A673 (cell line): ENCODE measurements around the gene PODNL1. TPM values are rescaled to one million over a fixed set of nuclear protein-coding genes. Genes with fewer than 3 reads are reported as not detected.
"Not testable (repeated sequence)": the region's sequence is repeated elsewhere in the genome, so short reads cannot be mapped to it uniquely, and the experiment has no call there.

Experiments
- BruUV-seq: library from RNA; stranded (reverse); fragments of 400-500 nt; replicated peaks from 2 replicates; lab custom pipeline; 2021; lab: Mats Ljungman, UMichigan
- CTCF ChIA-PET: fragments of 300-600 bp; sonication (Branson Sonifier 250); formaldehyde crosslinking; loops from one replicate; lab custom pipeline; 2022; ENCODE audit warnings: antibody characterized with exemption; lab: Charles Lee
- POLR2A ChIA-PET: fragments of 300-600 bp; sonication (Branson Sonifier 250); formaldehyde crosslinking; loops from one replicate; lab custom pipeline; 2022; ENCODE audit warnings: antibody characterized with exemption; ENCODE audit not compliant: low non-redundant PET; lab: Charles Lee
- DNase-seq: peaks from one replicate; pipeline ENCODE4 v3.0.0-alpha.2; 2015; ENCODE audit warnings: low spot score
- H3K27ac ChIP-seq: fragments of 200-600 bp; sonication (generic); 2 replicates; pipeline ENCODE4 v1.5.1; 2016; ENCODE audit warnings: mixed run types, low read depth, mild to moderate bottlenecking, mixed read lengths, antibody characterized with exemption, low read length; ENCODE audit not compliant: poor library complexity, severe bottlenecking
- H3K27me3 ChIP-seq: fragments of 200-600 bp; sonication (generic); replicated peaks from 2 replicates; pipeline ENCODE4 v1.6.1; 2017; ENCODE audit warnings: mixed run types, low read depth, mild to moderate bottlenecking, mixed read lengths, antibody characterized with exemption, low read length; ENCODE audit not compliant: insufficient read depth, poor library complexity
- H3K36me3 ChIP-seq: fragments of 200-600 bp; sonication (generic); 2 replicates; pipeline ENCODE4 v1.6.1; 2016; ENCODE audit warnings: mixed run types, mild to moderate bottlenecking, mixed read lengths, antibody characterized with exemption, low read length; ENCODE audit not compliant: insufficient read depth, poor library complexity, severe bottlenecking
- H3K4me1 ChIP-seq: fragments of 200-600 bp; sonication (generic); 2 replicates; pipeline ENCODE4 v1.6.1; 2017; ENCODE audit warnings: mixed run types, mild to moderate bottlenecking, mixed read lengths, antibody characterized with exemption, low read length; ENCODE audit not compliant: insufficient read depth, poor library complexity, severe bottlenecking
- H3K4me3 ChIP-seq: fragments of 200-600 bp; sonication (generic); 2 replicates; pipeline ENCODE4 v1.5.1; 2016; ENCODE audit warnings: low read depth, mixed run types, mild to moderate bottlenecking, mixed read lengths, low read length; ENCODE audit not compliant: poor library complexity, severe bottlenecking
- H3K9me3 ChIP-seq: fragments of 200-600 bp; sonication (generic); 2 replicates; pipeline ENCODE4 v1.6.1; 2016; ENCODE audit warnings: mixed run types, low read depth, mild to moderate bottlenecking, mixed read lengths, antibody characterized with exemption, low read length; ENCODE audit not compliant: poor library complexity, severe bottlenecking
- EZH2 ChIP-seq: fragments of 200-600 bp; sonication (generic); IDR thresholded peaks from 2 replicates; pipeline ENCODE4 v1.6.1; 2017; ENCODE audit warnings: borderline replicate concordance, low read depth, mild to moderate bottlenecking, mixed read lengths, antibody characterized with exemption, low read length; ENCODE audit not compliant: poor library complexity, severe bottlenecking
- intact Hi-C: fragments of 100-400 bp; cut with micrococcal nuclease; formaldehyde crosslinking; loops from one replicate; pipeline ENCODE4 v1.10.0; 2022; ENCODE audit not compliant: unreplicated experiment
- total RNA-seq: library from RNA; stranded (reverse); gene quantifications from 2 replicates; pipeline ENCODE4 v1.2.3, GENCODE V29; 2021
- TF ChIP-seq, protein P1 (sequence below): fragments of 300-800, 200-600 bp; sonication (generic); conservative IDR thresholded peaks from 2 replicates; pipeline ENCODE4 v1.5.1; 2017; ENCODE audit warnings: low read depth, mild to moderate bottlenecking, antibody characterized with exemption, low read length, moderate library complexity, mixed read lengths

PODNL1 gene
- total RNA-seq, 1 experiment from 2014 or later = not detected

DNA sequence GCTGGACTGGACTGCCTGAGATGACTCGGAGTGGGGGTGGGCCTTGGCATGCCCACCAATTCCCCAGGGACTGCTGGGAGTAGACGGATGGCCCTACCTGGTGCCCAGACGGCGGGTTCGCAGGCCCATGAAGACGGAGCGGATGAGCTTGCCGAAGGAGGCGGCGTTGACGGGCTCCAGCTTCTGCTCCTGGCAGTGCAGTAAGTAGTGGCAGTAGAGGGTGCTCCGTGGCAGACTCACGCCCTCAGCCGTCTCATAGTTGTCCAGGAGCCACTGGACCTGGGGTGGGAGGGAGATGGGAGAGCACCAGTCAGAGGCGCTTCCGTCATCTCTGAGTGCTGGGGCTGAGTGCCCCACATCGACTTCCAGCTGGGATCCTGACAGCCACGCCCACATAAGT is 31.7 kb upstream of the PODNL1 start:
- H3K4me3 ChIP-seq = no peak overlapping the region
- BruUV-seq = no TSS peak
- CTCF ChIA-PET = interaction anchor here (0.5 kb wide), 1 partner anchor 71 kb away, joined by 5 read pairs; no protein-coding TSS in a partner anchor
- no peaks in the 10 kb centered on the region for H3K9me3 ChIP-seq
- peaks cover 39% of the 10 kb centered on the region for H3K36me3 ChIP-seq
- POLR2A ChIA-PET = no interaction called here
- intact Hi-C loops = no loop called here
- H3K27me3 ChIP-seq = no peaks in the 10 kb centered on the region
- no peak overlapping the region for H3K27ac ChIP-seq
- H3K4me1 ChIP-seq = no peaks in the 10 kb centered on the region
- no peak for DNase-seq
- TF ChIP-seq EZH2 = no peak
- TF ChIP-seq, protein P1, sequence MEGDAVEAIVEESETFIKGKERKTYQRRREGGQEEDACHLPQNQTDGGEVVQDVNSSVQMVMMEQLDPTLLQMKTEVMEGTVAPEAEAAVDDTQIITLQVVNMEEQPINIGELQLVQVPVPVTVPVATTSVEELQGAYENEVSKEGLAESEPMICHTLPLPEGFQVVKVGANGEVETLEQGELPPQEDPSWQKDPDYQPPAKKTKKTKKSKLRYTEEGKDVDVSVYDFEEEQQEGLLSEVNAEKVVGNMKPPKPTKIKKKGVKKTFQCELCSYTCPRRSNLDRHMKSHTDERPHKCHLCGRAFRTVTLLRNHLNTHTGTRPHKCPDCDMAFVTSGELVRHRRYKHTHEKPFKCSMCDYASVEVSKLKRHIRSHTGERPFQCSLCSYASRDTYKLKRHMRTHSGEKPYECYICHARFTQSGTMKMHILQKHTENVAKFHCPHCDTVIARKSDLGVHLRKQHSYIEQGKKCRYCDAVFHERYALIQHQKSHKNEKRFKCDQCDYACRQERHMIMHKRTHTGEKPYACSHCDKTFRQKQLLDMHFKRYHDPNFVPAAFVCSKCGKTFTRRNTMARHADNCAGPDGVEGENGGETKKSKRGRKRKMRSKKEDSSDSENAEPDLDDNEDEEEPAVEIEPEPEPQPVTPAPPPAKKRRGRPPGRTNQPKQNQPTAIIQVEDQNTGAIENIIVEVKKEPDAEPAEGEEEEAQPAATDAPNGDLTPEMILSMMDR = no peak

DNA sequence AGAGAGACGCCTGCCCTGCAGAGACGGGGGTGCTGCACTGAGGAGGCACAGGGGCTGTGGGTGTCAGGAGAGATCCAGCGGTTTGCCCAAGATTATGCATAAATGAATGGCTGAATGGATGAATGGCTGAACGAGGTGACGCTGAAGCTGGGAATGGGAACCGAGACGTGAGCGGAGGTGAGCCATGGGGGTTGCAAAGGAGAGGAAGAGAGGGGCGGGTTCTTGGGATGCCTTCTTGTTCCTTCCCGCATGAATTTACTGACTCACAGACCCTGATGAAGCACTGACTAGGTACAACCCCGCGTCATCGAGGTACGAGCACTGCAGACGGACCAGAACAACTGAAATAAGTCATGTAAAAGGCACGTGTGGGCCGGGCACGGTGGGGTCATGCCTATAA is 30.8 kb upstream of the PODNL1 start:
- POLR2A ChIA-PET = no interaction called here
- H3K27ac ChIP-seq = no peak overlapping the region
- intact Hi-C loops = no loop called here
- no peaks in the 10 kb centered on the region for H3K9me3 ChIP-seq
- no peaks in the 10 kb centered on the region for H3K27me3 ChIP-seq
- no peak for TF ChIP-seq EZH2
- TF ChIP-seq, protein P1 = no peak
- BruUV-seq = no TSS peak
- peaks cover 39% of the 10 kb centered on the region for H3K36me3 ChIP-seq
- CTCF ChIA-PET = interaction anchor here (1.0 kb wide), 1 partner anchor 105 kb away, joined by 3 read pairs; no protein-coding TSS in a partner anchor
- H3K4me1 ChIP-seq = no peaks in the 10 kb centered on the region
- DNase-seq = no peak
- H3K4me3 ChIP-seq = no peak overlapping the region

GRCh38 chr19:13968383-13968935 is 30.2 kb upstream of the PODNL1 start:
- Histone ChIP-seq H3K9me3 (no peaks in the 10 kb centered on the region), H3K27me3 (no peaks in the 10 kb centered on the region), H3K4me1 (no peaks in the 10 kb centered on the region), H3K27ac (no peak overlapping the region), H3K4me3 (no peak overlapping the region), H3K36me3 (peaks cover 39% of the 10 kb centered on the region)
- no TSS peak for BruUV-seq
- ChIA-PET POLR2A (no interaction called here), CTCF (interaction anchor here (1.0 kb wide), 1 partner anchor 105 kb away, joined by 3 read pairs; no protein-coding TSS in a partner anchor)
- intact Hi-C loops = no loop called here
- TF ChIP-seq, protein P1 = no peak
- TF ChIP-seq EZH2 = no peak
- no peak for DNase-seq

DNA sequence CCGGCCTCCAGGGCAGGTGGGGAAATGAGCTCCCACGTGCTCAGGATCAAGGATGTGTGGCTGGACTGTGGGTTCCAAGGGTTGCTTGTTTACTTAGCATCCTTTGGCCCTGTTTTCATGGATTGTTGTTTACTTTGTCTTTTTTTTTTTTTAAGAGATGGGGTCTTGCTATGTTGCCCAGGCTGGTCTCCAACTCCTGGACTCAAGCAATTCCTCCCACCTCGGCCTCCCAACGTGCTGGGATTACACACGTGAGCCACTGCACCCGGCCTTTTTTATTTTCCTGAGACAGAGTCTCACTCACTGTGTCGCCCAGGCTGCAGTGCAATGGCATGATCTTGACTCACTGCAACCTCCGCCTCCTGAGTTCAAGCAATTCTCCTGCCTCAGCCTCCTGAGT is 29.0 kb upstream of the PODNL1 start:
- H3K27ac ChIP-seq, H3K4me3 ChIP-seq, CTCF ChIA-PET, H3K27me3 ChIP-seq, DNase-seq, POLR2A ChIA-PET, H3K4me1 ChIP-seq, intact Hi-C loops, H3K9me3 ChIP-seq, BruUV-seq: not testable (repeated sequence)
- H3K36me3 ChIP-seq = peaks cover 41% of the 10 kb centered on the region
